Left forelimb (tissue), 1 donor: ENCODE measurements around the gene MYPN.
A peak's percentile ranks its signal among the peaks of the same experiment; 100 is the strongest.
"Not testable (repeated sequence)": the region's sequence is repeated elsewhere in the genome, so short reads cannot be mapped to it uniquely, and the experiment has no call there.

Source experiments
- DNase-seq: peaks from one replicate; pipeline ENCODE4 v3.0.0-alpha.2; 2018; ENCODE audit warnings: low spot score

The MYPN gene

GRCh38 chr10:68231106-68231816 is 122.0 kb downstream of the MYPN start:
- peak; percentile 83 for DNase-seq

- no peak for DNase-seq
Measured at GRCh38 chr10:68231817-68232251, 122.5 kb downstream of the MYPN start, which contains the start of gene ATOH7. Gene ATOH7 (minus strand): TSS chr10:68232113. CDS start chr10:68231677, 436 bp downstream.

DNA sequence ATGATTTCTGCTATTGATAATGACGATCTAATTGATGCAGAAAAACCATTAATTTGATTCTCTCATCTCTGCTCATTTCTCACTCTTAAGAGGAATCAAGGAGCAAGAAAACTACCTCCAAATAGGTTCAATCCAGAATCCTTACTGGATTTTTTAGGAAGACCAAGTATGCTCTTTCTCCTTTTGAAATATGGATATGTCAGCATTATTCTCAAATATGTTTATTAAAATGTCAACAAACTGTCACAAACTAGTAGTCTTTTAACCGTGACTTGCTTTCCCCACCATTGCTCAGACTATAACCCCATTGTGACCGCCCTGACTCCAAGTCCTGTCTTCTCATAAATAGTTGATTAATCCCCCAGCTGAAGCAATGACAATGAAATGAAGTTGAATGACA is 123.8 kb downstream of the MYPN start:
- DNase-seq = no peak

DNA sequence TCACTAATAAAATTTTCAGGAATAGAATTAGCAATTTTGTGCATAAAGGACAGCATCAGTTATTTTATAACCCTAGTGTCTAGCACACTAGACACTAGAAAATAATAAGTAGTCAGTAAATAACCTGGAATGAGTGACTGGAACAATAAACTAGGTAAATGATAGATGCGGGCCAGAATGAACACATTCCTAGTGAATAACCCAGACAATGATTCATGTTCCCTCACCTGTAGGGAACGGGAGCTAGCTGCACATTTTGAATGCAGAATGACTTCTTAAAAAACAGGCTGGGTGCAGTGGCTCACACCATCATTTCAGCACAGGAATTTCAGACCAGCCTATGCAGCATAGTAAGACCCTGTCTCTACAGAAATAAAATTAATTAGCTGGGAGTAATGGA is 125.8 kb downstream of the MYPN start:
- no peak for DNase-seq

- DNase-seq = no peak
Measured at GRCh38 chr10:68235581-68235980, 126.3 kb downstream of the MYPN start.

- DNase-seq = no peak
Measured at GRCh38 chr10:68237173-68237572, 127.9 kb downstream of the MYPN start.

DNA sequence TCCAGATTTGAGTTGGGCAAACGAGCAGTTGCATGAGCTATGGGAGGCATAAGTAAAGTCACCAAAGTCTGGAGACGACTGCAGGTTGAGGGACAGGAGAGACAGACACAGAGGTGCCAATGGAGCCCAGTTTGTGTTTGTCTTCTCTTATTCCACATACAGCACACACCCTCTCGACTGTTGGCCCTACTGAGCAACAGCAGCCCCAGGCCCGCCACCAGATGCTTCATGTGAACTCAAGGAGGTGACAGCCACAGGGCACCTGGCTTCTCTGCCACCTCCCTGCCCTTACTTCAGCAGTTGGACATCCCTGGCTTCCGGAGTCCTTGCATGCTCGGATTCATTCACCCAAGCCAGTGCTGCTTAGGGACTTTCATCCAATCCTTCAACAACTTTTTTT is 129.1 kb downstream of the MYPN start:
- DNase-seq = no peak

- DNase-seq = no peak
Measured at GRCh38 chr10:68239069-68239468, 129.8 kb downstream of the MYPN start.

DNA sequence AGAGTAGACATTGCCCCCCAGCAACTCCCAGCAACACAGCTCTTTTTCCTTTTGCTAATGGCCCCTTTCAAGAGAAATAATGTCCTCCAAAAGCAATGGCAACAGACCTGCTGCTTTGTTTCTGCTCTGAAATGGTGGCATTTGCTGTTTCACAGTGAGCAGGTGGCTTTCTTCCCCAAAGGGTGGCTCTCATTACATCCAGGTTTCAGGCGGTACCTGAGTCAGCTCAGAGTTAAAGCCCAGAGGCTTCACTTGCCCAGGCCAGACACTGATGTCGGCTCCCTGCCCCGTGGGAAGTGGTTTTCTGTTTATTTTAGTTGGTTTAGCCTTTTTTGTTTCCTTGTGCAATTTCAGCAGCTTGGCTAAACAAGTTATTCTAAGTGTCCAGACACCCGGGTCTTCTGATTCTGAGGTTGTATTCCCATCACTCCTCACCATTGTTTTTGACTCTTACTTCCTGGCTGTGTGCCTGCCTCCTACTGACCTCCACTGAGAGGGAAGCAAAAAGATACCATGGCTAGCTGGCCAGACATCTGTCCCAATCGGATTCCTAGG is 130.4 kb downstream of the MYPN start:
- no peak for DNase-seq

DNA sequence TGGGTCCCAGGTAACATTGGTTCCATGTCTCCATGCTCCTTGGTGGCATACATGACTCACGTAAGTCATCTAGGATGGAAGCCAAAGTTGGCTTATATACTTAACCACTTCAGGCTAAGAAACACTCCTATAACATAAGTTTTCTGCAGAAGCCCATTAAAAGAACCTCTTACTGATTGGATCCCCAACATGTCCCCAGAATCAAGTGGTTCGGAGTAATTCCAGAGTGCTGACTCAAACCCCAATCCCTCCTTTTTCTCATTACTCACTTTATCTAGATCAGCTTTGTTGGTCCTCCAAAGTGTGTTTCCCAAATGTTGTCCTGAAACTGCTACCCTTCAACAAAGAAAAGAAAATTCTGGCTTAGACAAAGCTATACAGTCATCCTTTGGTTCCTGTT is 132.8 kb downstream of the MYPN start:
- DNase-seq = no peak

GRCh38 chr10:68246397-68246796 is 137.1 kb downstream of the MYPN start:
- not testable (repeated sequence) for DNase-seq

GRCh38 chr10:68247931-68248330 is 138.6 kb downstream of the MYPN start:
- no peak for DNase-seq

DNA sequence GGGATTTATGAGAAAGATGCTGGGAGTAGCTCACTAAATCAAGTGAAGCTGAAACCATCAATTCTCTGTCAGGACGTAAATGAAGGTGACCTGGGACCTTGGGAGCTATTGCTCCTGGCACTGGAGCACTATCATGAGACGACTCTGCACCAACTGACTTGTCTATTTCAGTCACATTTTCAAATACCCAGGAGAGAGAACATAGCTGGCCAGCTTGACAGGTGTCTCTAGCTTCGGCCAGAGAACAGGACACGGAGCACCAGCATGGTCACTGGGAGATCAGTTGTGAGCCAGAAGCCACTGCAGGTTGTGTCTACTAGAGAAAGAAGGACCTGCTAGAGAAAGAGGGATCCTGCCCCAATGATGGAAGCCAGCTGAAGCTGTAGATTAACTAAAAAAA is 140.0 kb downstream of the MYPN start:
- no peak for DNase-seq

DNA sequence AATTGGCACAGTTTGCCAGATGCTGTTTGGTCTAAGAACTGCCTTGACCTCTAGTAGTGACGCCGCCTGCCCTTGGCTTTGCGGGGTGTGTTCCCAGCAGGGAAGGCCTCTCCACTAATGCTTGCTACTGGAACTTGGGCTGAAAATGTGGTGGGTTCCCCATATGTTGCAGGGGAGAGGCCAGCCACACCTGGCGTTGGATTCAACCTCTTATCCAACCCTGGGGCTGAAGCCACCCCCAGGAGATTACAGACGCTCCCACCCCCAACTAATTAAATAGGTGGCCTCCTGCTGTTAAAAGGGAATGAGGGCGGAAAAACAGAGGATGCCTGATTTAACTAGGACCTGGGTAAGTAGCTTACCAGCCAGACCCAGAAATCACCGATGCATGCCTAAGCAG is 141.9 kb downstream of the MYPN start:
- DNase-seq = no peak

GRCh38 chr10:68251625-68252495 is 142.6 kb downstream of the MYPN start:
- DNase-seq = no peak

- DNase-seq = no peak
Measured at GRCh38 chr10:68253346-68253745, 144.1 kb downstream of the MYPN start.

DNA sequence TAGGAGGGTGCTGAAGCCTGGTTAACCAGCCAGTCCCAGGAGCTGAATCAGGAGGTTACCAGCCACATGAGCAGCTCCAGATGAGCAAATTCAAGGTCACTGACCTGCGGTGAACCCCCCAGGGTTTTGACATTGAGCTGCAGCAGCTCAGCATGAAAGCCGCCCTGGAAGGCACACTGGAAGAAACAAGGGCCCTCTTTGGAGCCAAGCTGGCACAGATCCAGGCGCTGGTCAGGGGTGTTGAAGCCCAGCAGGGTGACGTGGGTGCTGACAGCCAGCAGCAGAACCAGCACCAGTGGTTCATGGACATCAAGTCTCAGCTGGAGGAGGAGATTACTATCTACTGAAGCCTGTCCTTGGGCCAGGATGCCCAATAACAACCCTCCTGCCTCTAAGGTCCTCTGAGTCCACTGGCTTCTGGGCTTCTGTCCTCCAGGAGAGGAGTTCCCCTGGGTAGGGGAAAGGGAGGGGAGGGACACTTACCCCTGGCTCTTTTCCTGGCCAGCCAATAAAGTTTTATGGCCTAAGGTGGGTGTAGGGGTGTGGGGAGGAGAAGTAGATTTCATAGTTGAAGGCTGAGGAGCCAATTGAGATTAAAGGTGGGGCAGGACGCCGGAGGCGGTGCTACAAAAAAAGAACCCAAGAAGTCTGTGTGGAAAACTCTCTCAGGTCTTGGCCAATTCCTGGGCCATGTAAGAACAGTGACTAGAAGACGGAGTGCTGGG is 152.0 kb downstream of the MYPN start:
- no peak for DNase-seq
